SW480 (cell line): ENCODE measurements around the gene ATF6.

Source experiments
- DNase-seq: peaks from one replicate; pipeline ENCODE4 v3.0.0-alpha.2; 2016; ENCODE audit warnings: low spot score

ATF6 gene

DNA sequence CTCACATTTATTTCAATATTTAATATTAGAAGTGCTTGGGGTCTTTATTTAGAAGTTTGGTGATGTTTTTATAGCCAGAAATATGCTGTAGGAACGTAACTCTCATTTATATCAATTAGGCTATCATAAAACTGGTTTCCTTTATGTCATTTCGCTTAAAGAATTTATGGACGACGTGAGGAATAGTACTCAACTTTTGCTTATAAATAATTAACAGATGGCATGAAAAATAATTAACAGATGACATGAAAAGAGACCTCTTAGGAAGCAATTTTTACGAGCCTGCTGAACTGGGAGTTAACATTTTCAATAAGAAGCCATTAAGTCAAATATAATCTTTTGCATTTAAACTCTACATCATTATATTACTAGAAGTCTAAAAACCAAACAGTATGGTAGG is 134.0 kb downstream of the ATF6 start:
- DNase-seq, result no peak

DNA sequence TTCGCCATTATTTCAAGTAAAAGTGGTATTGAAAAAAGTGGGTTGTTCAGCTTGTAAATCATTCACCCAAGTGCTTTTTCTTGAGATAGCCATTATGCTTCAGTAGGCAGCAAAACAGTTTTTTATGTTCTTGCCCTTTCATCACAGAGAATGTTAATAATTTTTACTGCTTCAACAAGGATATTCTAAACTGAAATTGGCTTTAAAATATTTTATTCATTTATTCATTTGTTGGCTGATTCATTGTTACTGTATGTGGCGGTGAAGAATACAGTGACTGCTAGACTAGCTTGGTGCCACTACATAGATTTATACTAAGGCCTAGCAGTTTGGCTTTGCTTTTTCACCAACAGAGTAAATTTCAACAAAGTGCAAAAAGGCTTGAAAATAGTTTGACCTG is 136.1 kb downstream of the ATF6 start:
- DNase-seq, result no peak

DNA sequence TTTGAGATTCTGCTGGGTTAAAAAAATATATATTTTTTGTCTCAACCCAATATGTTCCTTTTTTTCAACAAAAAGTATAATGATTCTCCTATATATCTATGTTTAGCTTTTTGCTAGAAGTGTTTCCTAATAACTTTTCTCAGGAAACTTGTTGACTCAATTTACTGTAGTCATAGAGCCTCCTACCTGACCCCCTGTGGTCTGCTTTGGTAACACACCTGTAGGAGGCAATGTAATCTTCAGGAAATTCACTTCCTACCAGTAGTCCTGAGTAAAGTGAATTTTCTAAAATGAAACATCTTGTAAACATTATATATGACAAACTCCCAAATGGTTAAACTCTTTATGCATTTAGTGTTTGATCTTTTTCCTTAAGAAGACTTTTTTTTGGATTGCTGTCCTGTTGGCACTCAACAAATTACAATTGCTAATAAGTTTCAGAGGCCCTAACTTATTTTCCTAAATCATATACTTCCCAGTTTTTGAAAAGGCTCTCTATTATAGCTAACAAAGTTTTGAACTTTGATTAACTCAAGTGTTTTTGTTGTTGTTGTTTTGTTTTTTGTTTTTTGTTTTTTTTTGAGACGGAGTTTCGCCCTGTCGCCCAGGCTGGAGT is 139.3 kb downstream of the ATF6 start:
- DNase-seq, result no peak

DNA sequence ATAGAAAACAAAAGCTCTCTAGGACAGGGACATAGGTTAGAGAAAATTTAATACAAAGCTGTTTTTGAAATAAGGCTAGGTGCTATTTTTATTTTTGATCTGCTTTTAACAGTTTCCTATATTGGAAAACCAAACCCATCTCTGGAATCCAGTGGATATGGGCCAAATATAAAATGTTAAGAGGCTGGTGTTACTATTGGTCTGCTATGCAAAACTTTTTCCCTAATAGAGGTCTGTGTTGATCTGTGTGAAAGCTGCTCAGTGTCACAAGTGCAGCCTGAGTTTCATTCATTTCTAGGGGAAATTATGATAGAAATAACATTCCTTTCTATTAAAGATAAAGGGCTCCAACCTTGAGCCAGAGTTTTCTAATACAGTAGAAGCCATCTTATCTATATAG is 141.1 kb downstream of the ATF6 start:
- DNase-seq, result no peak

DNA sequence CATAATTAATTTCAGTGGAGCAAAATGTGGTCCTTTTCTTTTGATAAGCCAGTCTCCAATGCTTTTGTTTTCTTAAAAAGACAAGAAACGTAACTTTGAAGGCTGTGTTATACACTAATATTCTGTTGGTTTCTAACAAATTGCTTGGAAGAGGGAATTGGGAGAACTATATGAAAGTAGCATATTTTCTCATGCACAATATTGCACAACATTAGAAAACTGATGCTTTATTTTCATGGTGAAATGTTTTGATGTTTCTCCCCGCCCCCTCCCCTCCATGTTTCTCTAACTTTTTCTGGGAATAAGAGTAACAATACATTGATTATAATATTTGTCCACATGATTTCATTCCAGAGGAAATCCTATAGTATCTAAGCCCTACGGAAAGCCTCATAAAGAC is 142.1 kb downstream of the ATF6 start:
- DNase-seq, result no peak

DNA sequence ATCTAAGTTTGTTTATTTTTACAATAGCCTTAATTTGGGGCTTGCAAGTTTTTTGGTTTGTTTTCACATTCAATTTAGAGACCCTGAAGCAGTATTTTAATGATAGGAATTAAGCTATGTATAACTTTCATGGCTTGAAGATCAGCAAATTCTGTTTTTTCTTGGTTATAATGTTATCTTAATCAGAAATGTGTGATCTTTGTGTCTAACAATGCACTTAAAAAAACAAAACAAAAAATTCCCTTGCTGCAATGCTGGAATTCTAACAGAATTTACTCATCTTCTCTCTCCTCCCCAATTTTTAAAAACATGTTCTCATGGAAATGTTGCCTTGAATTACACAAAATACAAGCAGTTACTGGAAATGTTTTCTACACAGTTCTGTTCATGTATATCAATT is 144.5 kb downstream of the ATF6 start:
- no peak for DNase-seq

DNA sequence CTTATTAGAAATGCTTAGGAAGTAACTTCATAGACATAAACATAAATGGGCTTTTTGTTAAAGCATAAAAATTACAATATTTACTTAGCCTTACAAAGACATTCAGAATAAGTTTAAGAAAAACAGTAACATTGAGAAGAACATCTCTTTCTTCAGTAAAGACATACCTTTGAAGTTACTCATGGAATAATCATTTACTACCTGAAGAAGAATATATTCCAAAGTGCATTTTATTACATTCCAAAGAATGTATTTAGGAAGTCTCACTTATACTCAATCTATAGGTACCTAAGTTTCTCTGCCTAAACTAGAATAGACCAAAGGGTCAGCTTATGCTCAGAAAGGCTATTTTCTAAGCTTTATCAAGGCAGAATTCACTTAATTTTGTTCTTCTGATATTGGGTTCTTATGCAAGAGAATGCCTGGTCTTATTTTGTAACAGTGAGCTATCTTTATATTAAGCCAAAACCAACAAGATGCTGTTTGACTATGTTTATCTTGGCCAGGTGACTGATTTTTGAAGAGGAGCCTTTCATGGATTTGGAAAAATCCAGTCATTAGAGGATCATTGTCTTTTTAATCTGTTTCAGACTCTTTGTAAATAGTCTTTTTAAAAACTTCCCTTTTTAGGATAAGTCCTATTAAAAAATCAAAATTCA is 147.5 kb downstream of the ATF6 start:
- no peak for DNase-seq

DNA sequence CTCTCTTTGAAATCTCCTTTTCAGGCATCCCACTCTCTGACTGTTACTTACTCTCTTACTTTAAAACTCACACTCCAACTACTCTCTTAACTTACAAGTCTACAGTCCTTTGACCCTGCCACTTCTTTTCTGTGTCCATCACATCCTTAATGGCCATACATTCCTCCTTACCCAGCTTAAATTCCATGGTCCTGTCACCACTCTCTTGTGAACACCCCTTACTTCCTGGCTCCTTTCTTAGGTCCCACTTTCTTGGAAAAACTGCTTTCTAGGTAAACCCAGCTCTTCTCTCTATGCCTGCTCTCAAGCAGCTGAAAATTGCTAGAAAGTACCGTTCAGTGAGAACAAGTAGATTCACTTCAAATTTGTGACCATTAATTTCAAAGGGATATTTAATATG is 148.5 kb downstream of the ATF6 start:
- no peak for DNase-seq

DNA sequence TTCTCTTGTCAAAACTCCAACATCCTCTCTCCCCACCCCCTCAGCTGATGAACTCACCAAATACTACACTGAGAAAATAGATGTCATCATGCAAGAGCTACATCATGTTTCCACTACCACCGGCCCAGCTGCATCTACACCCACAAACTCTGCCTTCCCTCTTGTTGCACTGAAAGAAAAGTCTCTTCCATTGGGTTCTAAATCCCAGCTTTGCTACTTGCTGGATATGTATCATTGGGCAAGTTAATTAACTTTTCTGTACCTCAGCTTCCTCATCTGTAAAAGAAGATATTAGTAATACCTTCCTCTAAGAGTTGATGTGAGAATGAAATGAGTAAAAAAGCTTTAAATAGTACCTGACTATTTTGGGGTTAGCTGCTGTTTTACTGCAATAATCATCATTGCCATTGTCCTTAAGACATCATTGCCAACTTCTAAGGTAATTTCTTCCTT is 149.0 kb downstream of the ATF6 start:
- no peak for DNase-seq

DNA sequence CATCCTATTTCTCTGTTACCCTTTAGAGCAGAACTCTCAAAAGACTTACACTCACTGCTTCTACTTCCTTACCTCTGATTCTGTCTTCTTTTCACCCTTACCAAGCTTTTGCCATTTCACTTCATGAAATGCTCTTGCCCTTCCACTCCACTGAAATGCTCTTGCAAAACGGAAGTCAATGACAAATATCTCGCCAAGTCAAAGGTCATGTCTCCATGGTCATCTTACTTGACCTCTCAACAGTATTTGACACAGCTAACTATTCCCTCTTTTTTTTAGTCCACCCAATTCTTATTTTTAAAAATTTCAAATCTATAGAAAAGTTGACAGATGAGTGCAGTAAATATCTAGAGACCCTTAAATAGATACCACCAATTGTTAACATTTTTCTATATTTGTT is 149.9 kb downstream of the ATF6 start:
- no peak for DNase-seq

DNA sequence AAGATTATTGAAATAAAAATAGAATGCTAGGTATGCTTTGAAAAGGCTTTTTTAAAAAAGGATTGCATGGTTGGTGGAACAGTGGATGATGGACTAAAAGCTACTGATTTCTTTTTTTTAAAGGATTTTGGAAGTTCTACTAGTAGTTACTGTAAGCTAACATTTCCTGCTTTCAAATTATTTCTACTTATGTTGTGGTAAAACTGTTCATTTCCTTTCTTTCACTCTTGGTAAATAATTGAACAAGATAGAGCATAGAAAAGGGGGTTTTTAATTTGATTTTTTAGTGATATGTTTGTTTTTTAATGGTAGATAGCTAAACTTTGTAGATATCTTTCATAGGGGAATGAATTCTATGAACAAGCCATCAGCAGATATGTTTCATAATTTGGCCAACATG is 153.1 kb downstream of the ATF6 start:
- DNase-seq, result no peak

DNA sequence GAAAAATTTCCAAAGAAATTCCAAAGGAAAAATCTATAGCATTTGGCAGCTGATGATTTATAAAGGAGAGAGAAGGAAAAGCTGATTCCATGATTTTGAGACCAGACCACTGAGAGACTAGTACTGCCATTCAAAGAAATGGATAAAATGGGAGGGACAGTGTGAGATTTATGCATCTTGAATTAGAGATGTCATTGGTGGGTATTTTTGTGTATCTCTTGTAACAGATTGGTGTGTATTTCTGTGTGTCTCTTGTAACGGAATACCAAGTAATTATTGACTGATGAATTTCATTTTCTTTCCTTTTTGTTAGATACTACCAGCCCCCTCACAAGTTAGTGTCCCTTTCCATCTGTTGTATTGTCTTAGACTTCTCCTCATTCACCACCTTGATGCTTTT is 155.4 kb downstream of the ATF6 start:
- DNase-seq, result no peak

DNA sequence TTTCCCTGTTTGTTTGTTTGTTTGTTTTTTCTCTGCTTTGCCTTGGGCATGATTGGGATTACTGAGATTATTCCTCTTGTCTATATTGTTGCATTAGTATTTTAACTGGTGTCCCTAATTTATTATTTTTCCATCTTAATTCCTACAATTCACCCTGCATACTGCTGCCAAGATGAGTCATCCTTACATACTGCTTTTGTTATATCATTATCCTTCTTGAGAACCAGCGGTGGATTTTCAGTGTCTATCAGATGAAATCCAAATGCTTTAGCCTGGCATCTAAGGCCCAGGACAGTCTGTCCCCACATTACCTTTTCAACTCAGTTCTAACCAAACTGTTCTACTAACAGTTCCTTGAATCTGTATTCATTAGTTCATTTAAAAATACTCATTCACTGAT is 155.9 kb downstream of the ATF6 start:
- no peak for DNase-seq

DNA sequence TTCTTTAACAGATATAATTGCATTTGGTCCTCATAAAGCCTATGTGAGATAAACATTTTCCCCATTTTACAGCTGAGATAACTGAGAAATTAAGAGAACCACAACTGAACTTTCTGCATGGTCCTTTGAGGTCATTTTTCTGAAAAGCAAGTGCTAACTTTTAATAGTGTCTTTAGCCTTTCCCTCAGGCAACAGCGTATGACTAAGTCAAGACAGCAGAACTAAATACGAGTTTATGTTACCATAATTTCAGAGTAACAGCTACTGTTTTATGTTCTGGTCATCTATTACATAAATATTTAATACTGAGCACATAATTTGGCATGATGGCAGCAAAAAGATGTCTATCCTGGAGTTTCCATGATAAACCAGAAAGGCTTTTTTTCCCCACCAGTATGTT is 161.9 kb downstream of the ATF6 start:
- no peak for DNase-seq

DNA sequence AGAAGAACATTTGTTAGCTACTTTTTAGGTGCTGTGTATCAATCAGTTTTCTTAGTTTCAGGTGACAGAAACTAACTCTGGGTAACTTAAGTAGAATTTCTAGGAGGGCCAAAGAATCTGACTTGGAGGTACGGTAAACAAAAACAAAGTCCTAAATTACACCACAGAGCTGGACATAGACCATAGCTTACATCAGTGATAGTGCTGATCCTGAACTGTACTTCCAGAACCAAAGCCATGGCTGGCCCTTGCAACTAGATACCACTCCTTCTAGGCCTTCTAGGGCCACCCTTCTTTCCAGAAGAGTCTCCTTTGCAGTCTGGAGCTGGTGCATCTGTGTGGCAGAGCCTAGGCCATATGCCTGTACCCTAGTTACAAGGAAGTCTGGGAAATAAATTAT is 163.0 kb downstream of the ATF6 start:
- DNase-seq, result no peak

DNA sequence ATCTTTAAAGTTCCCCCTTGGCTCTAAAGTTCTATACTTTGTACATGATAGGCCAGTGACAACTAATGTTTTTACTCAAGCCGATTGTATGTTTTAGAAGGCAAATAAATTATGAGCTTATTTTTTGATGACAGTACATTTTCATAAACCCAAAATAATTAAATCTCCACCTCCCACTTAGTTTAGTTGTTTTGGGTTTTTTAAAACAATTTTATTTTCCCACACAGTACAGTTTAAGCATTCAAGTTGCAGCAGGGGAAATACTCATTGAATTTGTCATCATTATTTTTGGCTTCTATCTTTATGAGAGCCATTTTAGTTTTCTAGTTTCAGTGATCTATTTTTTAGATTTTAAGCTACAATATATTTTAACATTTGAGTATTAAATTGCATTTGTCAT is 163.9 kb downstream of the ATF6 start:
- DNase-seq, result no peak

DNA sequence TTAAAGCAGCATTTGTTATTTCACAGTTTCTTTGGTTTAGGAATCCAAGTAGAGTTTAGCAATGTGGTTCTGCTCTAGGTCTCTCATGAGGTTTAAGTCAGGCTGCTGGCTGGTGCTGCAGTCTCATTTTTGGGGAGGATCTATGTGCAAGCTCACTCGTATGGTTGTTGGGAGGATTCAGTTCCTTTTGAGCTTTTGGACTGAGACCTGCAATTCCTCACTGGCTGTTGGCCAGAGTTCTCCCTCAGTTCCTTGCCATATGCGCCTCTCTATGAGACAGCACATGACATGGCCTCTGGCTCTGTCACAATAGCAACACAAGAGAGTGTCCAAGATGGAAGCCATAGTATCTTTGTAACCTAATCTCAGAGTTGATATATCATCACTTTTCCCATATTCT is 166.5 kb downstream of the ATF6 start:
- no peak for DNase-seq

DNA sequence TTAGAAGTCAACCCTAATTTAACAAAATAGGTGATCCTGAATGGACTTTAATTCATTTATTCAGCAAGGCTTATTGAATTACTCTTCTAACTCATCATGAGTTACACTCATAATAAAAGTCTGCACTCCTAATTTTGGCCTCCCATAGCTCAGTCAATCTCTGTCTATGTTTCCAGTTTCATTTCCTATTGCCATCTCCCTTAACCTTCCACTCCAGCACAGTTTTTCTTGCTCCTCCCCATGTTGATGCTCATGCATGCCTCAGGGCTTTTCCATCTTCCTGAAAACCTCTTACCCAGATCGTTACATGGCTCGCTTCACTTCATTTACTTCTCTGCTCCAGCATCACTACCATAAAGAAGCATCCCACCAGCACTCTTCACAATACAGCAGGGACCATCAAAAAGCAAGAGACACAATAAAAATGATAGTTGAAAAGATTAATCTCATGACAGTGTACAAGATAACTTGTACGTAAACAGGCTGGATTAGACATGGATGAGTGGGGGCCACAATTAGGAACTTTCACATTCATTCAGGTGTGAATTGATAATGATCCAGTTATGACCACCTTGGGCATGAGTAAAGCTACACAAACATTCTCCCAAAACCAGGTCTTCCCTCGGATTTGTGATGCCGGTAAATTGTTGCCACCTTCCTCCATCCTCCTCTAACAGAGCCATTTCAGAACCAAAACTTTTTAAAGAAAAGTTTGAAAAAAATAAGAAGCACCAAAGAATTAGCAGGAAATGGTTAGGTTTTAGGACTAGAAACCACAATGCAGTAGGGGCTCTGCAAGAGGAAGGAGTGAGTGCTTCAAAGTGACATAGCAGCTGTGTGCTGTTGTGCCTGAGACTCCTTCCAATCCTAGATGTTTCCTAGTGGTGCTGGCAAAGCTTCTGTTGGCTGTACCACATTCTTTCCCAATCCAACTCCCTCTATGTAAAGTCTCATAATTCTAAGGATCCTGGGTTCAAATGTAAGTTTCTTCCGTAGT is 167.8 kb downstream of the ATF6 start:
- no peak for DNase-seq

DNA sequence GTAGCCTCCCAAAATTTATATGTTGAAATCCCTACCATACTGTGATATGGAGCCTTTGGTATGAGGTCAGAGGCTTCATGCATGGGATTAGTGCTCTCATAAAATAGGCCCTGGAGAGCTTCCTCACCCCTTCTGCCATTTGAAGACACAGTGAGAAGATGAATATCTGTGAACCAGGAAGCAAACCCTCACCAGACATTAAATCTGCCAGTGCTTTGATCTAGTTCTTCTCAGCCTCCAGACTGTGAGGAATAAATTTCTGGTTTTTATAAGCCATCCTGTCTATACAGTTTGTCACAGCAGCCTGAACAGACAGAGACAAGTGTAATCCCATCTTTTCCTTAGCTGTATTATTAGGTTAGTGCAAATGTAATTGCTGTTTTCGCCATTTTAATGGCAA is 169.1 kb downstream of the ATF6 start:
- no peak for DNase-seq

DNA sequence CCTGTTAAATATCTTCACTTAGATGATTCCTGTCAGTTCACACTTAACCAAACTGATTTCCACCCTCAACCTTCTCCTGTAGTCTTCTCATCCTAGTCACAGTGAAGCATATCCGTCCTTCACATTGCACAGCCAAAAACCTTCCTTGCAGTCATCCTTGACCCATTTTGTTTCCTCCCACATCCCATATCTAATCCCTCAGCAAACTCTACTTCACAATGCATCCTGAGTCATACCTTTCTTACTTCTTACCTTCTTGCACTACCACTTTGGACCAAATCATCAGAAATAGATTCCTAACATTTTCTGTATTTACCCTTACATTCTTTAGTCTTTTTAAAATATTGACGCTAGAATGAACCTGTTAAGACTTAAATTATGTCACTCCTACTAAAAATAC is 170.7 kb downstream of the ATF6 start:
- DNase-seq, result no peak

DNA sequence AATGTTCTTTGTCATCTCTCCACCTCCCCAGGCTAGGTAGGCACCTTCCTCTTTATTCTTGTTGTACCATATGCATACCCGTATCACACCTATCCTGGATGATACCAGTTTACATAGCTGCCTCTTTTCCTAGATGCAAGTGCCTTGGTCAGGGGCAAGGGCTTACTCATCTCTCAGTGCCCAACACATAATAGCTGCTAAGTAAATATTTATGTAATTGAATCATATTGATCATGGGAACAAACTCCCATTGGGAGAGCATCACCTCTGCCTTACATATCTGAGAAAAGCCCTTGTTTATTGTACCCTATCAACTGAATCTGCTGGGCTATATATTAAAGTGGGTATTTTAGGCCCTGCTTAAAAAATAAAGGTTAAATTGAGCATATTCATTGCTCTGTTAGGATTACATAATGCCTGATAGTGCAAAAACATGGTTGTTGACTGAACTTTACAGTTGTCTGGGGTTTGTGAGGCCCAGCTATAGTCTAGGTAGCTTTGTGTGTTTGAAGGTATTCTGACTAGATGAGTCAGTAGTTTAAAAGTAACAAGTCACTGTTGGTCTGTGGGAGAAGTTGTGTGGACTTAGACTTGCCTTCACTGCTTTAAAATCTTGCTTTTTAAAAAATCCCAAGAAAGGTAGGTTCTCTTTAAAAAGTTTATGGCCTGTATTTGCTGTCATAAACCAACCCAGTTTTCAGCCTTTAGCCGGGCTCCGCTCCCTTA is 174.9 kb downstream of the ATF6 start:
- no peak for DNase-seq

DNA sequence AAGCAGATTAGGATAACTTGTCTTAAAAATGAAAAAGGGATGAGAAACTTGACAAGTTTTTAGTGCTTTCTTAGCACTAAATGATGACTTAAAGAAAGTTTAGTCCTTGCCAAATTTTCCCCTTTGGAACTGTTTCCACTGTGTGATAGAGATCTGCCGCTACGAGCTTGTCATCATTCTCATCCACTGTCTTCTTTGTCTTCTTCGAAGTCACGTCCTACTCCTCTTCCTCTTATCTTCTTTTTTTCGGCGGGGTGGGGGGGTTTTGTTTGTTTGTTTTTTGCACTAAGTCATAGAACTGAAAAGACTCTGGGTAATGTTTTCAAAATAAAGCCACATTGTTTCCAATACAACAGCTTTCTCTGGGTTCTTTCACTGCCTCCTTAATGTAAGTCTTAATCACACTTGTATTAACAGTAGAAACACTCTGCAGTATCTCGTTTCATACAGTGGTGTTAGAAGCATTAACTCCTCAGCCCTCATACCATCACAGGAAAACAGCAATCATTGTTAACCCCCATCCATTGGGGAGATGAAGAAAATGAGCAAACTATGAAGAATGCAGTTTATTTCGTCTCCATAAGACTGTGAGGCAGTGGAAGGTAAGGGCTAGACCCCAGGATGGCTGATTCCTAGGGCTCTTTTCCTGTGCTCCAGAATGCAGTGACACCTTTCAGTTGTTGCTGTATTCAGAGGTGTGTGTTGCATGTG is 175.8 kb downstream of the ATF6 start:
- no peak for DNase-seq
